GM18867 (cell line): ENCODE results near the gene STAT5A.
"Not testable (repeated sequence)": the region's sequence is repeated elsewhere in the genome, so short reads cannot be mapped to it uniquely, and the experiment has no call there.

Experiments
- ATAC-seq: cut with Tn5 transposase; IDR thresholded peaks from one replicate; pipeline ENCODE4 v1.9.1; 2021; ENCODE audit warnings: mild to moderate bottlenecking, moderate library complexity; ENCODE audit not compliant: unreplicated experiment

Gene STAT5A

GRCh38 chr17:42305031-42305330 is 16.7 kb downstream of the STAT5A start:
- ATAC-seq: not testable (repeated sequence)

GRCh38 chr17:42305543-42306384 is 17.5 kb downstream of the STAT5A start:
- no peak for ATAC-seq

GRCh38 chr17:42306385-42306667 is 18.0 kb downstream of the STAT5A start:
- no peak for ATAC-seq

- ATAC-seq: no peak
Measured at GRCh38 chr17:42307362-42307927, 19.1 kb downstream of the STAT5A start.

- no peak for ATAC-seq
Measured at GRCh38 chr17:42308446-42308845, 20.1 kb downstream of the STAT5A start.

- no peak for ATAC-seq
Measured at GRCh38 chr17:42309142-42309541, 20.8 kb downstream of the STAT5A start.

- ATAC-seq: no peak
Measured at GRCh38 chr17:42309986-42310786, 21.9 kb downstream of the STAT5A start.

- no peak for ATAC-seq
Measured at GRCh38 chr17:42310787-42311215, 22.5 kb downstream of the STAT5A start.

- ATAC-seq: no peak
Measured at GRCh38 chr17:42311240-42312034, 23.1 kb downstream of the STAT5A start.

GRCh38 chr17:42312035-42312284 is 23.7 kb downstream of the STAT5A start:
- ATAC-seq: no peak

- no peak for ATAC-seq
Measured at GRCh38 chr17:42312285-42313130, 24.2 kb downstream of the STAT5A start.

- ATAC-seq: no peak
Measured at GRCh38 chr17:42313389-42313772, 25.1 kb downstream of the STAT5A start.

GRCh38 chr17:42313773-42314566 is 25.7 kb downstream of the STAT5A start:
- no peak for ATAC-seq

GRCh38 chr17:42315402-42316156 is 27.3 kb downstream of the STAT5A start:
- ATAC-seq: no peak

GRCh38 chr17:42316755-42317154 is 28.5 kb downstream of the STAT5A start:
- ATAC-seq: no peak

- ATAC-seq: no peak
Measured at GRCh38 chr17:42317266-42317845, 29.1 kb downstream of the STAT5A start.

- not testable (repeated sequence) for ATAC-seq
Measured at GRCh38 chr17:42317967-42318366, 29.7 kb downstream of the STAT5A start.

- no peak for ATAC-seq
Measured at GRCh38 chr17:42321555-42321954, 33.3 kb downstream of the STAT5A start.
